Measurements from ENCODE around the gene TTYH1.

Gene TTYH1

DNA sequence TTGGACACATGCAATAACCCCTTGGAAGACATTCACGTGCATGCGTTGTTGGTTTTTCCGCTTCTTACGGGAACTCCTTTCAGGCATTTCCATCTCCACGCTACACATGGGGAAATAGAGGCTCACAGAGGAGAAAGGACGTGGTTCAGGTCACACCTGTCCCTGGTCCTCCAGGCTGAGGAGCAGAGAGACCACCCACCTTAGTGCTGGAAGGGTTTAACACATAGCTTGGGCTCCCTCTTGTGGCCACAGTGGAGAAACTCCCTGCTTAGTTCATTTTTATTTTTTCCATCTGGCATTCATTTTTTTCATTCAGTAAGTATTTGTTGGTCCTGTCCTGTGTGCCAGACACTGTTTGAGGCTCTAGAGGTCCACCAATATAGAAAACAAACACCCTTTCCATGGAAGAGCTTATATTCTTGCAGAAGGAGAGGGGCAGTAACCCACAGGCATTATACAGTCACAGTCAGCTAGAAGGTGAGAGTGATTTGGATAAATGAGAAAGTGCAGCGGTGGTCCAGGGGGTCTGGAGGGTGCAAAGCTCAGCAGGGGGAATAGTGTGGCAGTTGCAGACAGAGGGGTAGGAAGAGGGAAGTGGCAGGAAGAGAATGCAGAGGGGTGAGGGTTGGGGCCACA lies 24.2 kb upstream of the TTYH1 start:
- FAIRE-seq (peak; percentile 79), DNase-seq (ENCODE audit: extremely low spot score, insufficient read length, low read depth) (no peak)

DNA sequence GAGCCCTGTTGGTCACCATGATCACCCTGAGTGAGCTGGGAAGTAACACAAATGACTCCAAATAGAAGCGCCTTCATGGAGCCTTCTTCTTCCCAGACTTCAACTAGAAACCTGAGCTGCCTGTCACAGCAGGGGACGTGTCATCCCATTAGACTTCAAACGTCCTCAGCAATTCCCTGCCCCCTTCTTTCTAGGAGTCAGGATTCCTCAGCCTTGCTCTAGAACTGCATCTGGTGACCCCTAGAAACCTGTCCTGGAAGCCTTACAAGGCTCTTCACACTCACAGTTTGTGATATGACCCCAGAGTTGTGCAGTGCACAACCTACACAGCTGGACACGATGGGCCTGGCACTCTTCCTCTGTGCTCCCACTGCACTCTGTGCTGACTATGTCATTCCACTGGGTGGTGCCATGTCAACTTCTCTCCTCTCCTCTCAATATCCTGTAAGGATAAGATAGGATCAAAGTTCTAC lies 23.6 kb upstream of the TTYH1 start:
- DNase-seq (ENCODE audit: extremely low spot score, insufficient read length, low read depth), result no peak
- no peak for FAIRE-seq

DNA sequence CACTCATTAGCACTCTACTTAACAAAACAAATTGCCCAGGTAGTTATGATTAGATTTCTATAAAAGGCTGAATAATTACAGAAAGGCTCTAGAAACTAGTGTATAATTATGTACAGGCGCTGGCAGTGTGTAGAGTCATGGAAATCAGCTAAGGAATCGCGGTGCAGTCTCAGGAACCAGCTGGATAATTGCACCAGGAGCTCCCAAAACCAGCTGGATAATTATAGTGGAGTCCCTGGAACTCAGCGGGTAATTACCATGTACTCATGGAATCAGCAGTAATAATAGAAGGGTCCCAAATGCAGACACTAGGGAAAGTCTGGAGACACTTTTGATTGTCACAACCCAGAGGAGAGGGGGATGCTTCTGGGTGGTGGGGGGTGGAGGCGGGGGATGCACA lies 23.2 kb upstream of the TTYH1 start:
- no peak for FAIRE-seq
- DNase-seq (ENCODE audit: extremely low spot score, insufficient read length, low read depth), result no peak

DNA sequence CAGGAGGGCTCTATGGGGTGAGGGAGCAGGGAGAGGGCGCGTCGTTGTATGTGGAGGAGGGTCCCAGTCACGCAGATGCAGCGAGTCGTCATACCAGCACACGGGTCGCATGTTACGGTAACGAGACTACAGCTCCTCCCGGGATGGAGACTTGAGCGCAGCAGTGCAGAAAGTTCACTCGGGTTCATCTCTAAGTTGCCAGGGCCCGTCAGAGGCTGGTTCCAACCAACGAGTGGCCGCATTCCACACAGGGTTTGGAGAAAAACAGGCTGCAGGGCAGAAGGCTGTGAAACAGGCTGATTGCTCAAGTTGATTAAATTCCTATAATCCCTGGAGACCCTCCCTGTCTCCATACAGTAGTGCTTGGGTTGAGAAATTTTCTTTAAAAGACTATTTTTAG lies 21.9 kb upstream of the TTYH1 start:
- no peak for DNase-seq (ENCODE audit: extremely low spot score, insufficient read length, low read depth)
- no peak for FAIRE-seq

DNA sequence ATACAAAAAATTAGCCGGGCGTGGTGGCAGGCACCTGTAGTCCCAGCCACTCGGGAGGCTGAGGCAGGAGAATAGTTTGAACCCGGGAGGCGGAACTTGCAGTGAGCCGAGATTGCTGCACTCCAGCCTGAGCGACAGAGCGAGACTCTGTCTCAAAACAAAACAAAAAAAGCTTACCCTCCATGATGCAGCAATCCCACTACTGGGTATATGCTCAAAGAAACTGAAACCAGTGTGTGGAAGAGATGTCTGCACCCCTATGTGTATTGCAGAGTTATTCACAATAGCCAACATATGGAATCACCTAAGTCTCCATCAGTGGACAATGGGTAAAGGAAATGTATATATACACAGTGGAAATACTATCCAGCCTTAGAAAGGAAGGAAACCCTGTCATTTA lies 19.6 kb upstream of the TTYH1 start:
- no peak for DNase-seq (ENCODE audit: extremely low spot score, insufficient read length, low read depth)
- no peak for FAIRE-seq

DNA sequence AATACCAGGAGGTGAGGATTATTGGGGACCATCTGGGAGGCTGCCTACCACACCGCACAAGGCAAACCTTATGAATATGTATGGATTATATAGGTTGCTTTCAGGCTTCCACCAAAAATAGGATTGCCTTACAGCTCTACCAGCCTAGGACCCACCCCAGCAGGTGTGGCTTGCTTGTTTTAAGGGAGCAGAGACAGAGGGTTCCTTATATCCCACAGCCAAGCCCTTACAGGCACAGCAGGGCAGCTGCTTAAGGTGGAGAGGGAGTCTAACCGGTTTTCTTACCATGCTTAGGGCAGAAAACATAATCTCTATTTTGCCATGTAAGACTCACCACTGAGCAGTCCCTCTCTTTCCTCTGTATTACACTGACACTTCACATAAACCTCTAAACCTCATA lies 16.1 kb upstream of the TTYH1 start:
- DNase-seq (ENCODE audit: extremely low spot score, insufficient read length, low read depth), result no peak
- no peak for FAIRE-seq

DNA sequence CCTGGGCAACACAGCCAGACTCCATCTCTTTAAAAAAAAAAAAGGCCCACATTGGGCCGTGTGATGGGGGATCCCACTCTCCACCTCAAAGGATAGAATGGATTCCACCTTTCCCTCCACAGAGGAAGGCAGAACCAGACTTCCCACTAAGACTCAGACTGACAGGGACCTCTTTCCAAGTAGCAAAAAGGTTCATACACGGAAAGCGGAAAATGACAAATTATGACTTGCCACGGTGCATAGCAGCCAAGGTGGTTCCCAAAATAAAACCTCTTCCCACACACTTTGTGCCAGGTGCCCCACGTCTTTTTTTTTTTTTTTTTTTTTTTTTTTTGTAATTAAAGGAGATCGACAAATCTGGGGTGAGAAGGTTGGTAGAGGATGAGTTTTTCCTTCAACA lies 14.4 kb upstream of the TTYH1 start:
- FAIRE-seq, result no peak
- no peak for DNase-seq (ENCODE audit: extremely low spot score, insufficient read length, low read depth)

DNA sequence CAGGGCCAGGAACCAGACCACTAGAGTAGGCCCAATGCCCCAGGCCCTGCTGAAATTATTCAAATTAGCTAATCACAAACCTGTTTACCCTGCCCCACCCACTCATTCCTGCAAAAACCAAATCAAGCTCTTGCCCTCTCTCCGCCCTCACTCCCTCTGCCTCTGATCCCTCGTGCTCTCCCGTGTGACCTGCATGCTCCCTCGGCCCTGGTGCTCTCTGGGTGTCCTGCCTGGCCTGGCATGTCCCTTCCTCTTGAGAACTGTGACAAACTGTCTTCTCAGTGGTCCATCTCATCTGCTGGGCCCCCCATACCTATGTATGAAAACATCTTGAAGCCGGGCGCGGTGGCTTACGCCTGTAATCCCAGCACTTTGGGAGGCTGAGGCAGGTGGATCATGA lies 12.2 kb upstream of the TTYH1 start:
- FAIRE-seq, result no peak
- no peak for DNase-seq (ENCODE audit: extremely low spot score, insufficient read length, low read depth)

DNA sequence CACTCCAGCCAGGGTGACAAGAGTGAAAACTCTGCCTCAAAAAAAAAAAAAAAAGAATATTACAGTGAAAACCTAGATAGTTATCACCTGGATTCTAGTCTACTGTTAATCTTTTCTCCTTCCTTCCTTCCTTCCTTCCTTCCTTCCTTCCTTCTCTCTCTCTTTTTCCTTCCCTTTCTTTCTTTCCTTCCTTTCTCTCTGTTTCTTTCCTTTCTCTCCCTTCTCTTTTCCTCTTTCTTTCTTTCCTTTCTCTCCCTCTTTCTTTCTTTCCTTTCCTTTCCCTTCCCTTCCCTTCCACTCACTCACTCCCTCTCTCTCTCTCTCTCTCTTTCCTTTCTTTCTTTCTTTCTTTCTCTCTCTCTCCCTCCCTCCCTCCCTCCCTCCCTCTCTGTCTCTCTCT lies 9.6 kb upstream of the TTYH1 start:
- DNase-seq (ENCODE audit: extremely low spot score, insufficient read length, low read depth) (no peak), FAIRE-seq (no peak)

DNA sequence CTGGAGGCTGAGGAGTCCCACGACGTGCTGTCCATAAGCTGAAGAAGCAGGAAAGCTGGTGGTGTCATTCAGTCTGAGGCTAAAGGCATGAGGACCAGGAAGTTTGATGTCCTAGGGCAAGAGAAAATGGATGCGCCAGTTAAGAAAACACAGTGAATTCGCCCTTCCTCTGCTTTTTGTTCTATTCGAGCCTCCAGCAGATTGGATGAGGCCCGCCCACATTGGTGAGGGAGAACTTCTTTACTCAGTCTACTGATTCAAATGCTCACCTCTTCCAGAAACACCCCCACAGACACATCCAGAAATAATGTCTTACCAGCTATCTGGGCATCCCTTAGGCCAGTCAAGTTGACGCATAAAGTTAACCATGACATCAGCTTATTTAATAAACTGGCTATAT lies 7.5 kb upstream of the TTYH1 start:
- no peak for FAIRE-seq

DNA sequence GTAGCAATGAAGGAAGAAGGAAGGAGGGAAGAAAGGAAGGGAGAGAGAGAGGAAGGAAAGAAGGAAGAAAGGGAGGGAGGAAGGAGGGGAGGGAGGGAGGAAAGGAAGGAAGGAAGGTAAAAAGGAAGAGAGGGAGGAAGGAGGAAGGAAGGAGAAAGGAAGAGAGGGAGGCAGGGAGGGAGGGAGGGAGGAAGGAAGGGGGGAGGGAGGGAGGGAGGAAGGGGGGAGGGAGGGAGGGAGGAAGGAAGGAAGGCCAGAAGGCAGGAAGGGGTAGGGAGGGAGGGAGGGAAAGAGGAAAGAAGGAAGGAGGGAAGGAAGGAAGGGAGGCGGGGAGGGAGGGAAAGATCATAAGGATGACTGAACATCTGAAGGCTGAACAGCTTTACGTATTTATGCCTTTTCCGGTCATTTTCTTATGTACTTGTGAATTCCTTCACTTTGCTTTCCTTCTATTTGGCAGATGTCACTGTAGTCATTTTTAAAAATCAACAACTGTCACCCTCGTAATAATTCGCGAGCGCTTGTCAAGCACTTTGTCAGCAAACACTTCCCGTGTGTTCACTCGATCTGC lies 6.7 kb upstream of the TTYH1 start:
- FAIRE-seq (no peak), DNase-seq (ENCODE audit: extremely low spot score, insufficient read length, low read depth) (no peak)

More for the DNA sequence above, 7.5 kb upstream of the TTYH1 start:
- DNase-seq (ENCODE audit: extremely low spot score, insufficient read length, low read depth), result no peak

DNA sequence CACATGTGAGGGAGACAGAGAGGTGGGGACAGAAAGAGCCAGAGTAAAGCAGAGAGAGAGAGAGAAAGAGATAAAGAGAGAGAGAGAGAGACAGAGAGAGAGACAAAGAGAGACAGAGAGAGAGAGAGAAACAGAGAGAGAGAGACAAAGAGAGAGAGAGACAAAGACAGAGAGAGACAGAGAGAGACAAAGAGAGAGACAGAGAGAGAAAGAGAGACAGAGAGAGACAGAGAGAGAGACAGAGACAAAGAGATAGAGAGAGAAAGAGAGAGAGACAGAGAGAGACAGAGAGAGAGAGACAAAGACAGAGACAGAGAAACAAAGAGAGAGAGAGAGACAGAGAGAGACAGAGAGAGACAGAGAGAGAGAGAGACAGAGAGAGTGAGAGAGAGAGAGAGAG lies 4.2 kb upstream of the TTYH1 start:
- FAIRE-seq, result no peak
- DNase-seq (ENCODE audit: extremely low spot score, insufficient read length, low read depth), result no peak

DNA sequence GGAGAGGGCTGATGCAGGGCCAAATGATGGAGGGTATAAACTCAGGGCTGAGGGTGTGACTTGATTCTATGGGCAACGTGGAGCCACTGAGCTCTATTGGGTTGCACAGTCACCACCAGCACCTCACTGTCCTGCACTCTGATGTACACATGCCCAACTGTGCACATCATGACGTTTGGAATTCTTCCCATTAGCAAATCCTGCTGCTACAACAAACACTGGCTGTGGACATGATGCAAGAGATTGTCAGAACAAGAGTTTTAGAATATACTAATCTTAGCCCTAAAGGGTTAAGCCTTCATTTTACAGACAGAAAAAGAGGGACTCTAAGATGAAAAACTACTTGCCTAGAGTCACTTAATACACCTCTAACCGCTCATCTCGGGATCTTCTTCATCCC lies 2.4 kb upstream of the TTYH1 start:
- DNase-seq (ENCODE audit: extremely low spot score, insufficient read length, low read depth) (no peak), FAIRE-seq (no peak)

DNA sequence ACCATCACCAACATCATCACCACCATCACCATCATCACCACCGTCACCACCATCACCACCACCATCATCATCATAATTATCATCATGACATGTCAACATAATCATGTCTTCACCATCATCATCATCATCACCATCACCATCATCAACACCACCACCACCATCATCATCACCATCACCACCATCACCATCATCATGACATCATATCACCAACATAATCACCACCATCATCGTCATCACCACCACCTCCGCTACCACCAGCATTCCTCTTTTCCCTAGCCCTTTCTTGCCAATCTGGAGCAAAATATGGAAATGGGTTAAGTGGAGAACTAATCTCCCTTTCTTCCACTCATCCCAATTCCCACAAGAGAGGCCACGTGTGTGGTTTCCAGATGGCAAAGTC lies 1.1 kb upstream of the TTYH1 start:
- no peak for DNase-seq (ENCODE audit: extremely low spot score, insufficient read length, low read depth)
- FAIRE-seq, result no peak

DNA sequence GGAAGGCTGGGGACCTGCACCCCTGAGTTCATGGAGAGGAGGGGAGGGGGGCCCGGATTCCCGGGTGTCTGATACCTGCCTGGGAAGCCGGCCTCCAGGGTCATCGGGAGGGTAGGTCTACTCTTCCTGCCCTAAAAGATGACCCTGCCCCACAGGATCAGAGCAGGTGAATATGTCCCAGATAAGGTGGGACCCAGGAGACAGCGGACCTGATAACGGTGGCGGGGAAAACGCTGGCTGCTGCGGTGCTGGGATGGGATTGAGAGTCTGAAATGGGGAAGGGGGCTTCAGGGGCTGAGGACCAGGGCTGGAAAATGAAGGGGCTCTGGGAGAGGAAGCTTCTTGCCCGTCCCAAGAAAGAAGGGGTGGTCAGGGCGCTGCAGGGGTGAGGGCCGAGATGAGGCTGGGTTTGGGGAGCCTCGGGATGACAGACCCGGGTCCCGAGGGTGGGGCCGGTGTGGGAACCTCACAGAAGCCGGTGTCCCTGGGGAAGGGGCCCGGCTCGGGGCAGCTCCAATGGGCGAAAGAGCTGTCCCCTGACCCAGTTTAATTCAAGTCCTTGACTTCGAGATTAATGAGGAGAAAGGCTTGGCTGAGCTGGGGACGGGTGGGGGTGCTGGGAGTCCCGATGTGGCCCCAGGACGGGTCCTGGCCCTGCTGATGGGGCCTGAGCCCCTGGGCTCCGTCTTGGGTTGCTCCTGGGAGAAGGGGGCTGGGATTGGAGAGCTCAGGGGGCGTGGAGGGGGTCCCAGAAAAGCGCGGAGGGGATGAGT lies 823 bp downstream of the TTYH1 start:
- no peak for FAIRE-seq
- DNase-seq (ENCODE audit: extremely low spot score, insufficient read length, low read depth), result no peak

DNA sequence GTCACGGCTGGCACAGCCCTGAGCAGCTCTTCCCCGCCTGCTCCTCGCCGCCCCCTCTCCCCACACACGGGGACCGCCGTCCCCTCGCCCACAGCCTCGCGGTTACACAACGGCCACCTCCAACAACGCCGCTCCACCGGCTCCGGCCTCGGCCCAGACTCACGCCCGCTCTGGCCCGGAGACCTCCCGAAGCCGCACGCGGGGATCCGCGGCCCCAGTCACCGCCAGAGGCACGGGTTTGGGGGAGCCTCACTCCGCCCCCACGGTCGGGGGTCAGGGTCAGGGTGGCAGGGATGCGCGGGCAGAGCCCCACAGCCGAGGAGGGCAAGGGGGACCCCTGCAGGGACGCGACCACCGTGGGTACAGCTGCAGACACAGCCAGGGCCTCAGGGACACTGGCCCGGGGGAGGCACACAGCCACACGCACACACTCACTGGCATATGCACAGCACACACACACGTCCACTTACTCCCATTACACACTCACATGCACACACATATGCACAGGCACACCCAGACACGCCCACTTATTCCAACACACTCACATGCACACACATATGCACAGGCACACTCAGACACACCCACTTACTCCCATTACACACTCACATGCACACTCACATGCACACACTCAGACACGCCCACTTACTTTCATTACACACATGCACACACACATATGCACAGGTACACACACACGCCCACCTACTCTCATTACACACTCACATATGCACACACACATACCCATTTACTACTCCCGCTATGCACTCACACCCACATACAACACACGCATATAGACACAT lies 1.6 kb downstream of the TTYH1 start:
- no peak for FAIRE-seq
- DNase-seq (ENCODE audit: extremely low spot score, insufficient read length, low read depth), result no peak

DNA sequence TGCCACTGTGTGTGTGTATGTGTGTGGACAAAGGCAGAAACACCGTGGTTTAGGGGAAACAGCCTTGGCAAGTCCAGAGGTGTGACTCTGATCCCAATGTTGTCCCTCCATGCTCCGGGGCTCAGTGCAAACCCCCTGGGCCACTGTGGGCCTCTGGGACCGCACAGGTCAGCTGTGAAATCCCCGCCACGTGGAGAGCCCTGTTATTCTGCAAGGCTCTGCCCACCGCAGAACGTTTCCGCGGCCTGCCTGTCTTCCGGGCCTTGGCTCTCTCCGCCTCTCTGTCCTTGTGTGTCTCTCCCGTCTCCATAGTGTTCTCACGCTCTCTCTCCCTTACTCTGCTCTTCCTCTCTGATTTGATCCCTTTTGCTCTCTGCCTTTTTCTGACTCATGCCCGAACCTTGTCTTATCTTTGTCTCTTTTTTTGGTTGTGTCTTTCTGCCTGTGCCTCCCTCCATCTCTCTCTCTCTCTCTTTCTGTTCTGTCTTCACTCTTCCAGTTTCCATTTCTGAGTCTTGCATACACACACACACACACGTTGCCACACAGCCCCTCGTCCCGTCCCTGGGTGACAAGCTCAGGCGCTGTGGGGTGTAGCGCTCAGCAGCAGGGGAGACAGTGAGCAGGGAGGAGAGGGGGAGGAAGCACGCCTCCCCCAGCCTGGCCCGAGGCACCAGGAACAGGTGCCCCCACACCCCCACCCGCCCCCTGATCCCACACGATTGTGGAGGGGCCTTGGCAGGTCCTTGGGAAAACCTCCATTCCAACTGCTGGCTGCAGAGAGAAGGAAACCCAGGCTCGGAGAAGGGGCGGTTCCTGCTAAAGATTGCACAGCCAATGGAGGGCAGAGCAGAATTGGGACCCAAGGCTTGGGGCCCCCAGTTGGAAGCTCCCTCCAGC lies 3.0 kb downstream of the TTYH1 start:
- no peak for DNase-seq (ENCODE audit: extremely low spot score, insufficient read length, low read depth)
- FAIRE-seq, result peak; percentile 51

DNA sequence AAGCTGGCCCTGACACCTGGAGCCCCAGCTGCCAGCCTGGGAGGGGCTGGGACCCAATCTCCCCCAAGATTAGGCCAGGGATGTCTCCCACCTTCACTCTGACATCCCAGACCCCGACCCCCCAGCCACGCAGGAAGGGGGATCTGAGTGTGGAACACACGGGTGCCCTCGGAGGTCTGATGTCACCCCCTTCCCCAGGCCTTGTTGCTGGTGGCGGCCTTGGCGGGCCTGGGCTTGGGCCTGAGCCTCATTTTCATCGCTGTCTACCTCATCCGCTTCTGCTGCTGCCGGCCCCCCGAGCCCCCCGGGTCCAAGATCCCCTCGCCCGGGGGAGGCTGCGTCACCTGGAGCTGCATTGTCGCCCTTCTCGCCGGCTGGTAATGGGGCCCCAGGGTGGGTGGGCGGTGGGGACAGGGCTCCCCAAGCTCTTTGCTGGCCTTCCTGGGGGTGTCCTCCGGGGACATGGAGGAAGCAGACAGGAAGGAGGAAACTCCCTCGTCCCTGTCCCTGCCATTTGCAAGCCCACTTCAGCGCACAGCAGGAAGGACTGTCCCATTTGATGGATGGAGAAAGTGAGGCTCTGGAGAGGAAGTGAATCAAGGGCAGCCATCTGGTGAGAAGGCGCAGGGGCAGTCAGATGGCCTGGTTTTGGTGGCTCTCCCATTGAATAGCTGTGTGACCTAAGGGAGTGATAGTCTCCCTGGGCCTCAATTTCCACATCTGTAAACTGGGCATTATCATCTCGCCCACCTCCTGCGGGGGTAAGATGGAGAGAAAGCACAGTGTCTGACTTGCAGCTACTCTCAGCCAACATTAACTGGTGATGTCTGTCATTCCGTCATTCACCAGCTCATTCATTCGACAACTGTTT lies 3.9 kb downstream of the TTYH1 start:
- no peak for DNase-seq (ENCODE audit: extremely low spot score, insufficient read length, low read depth)
- no peak for FAIRE-seq

DNA sequence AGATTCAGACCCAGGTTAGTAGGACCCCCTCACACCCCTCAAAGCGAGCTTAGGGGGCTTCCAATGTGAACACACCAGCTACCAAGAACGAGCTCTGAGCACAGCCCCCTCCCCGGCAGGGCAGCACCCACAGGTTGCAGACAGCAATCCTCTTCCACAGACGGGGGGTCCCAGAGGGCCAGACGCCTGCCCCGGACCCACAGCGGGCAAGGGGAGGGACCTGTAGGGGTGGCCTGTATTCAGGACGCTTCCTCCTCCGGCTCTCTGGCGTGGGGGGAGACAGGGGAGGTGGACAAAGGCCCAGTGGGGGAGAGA lies 4.8 kb downstream of the TTYH1 start:
- no peak for DNase-seq (ENCODE audit: extremely low spot score, insufficient read length, low read depth)

More for the DNA sequence above, 4.8 kb downstream of the TTYH1 start:
- FAIRE-seq, result no peak
